ENCODE data around the gene ARPC5L.

The ARPC5L gene

GRCh38 chr9:124828489-124829333 lies 33.2 kb upstream of the ARPC5L start:
- TF ChIP-seq, protein P1, sequence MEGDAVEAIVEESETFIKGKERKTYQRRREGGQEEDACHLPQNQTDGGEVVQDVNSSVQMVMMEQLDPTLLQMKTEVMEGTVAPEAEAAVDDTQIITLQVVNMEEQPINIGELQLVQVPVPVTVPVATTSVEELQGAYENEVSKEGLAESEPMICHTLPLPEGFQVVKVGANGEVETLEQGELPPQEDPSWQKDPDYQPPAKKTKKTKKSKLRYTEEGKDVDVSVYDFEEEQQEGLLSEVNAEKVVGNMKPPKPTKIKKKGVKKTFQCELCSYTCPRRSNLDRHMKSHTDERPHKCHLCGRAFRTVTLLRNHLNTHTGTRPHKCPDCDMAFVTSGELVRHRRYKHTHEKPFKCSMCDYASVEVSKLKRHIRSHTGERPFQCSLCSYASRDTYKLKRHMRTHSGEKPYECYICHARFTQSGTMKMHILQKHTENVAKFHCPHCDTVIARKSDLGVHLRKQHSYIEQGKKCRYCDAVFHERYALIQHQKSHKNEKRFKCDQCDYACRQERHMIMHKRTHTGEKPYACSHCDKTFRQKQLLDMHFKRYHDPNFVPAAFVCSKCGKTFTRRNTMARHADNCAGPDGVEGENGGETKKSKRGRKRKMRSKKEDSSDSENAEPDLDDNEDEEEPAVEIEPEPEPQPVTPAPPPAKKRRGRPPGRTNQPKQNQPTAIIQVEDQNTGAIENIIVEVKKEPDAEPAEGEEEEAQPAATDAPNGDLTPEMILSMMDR (IDR thresholded peaks at IDR 0.05): no peak
- H3K4me3 ChIP-seq (ENCODE audit: low read depth, low read length): no peak overlapping the region
- no peaks in the 10 kb centered on the region for H3K4me1 ChIP-seq

DNA sequence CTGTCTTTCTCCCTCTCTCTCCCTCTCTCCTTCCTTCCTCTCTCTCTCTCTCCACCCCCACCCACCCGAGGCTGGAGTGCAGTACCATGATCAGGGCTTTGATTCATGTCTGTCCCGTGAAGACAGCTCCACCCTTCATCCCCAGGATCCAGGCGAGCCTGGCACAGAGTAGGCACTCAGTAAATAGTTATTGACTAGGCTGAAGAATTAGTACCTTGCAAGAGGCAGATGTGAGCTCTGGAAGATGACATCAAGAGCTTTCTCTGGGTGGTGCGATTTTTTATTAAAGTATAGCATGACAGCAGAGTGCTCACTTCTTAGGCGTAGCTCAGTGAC lies 32.6 kb upstream of the ARPC5L start:
- TF ChIP-seq, protein P1 (IDR thresholded peaks at IDR 0.05): no peak
- H3K4me2 ChIP-seq (ENCODE audit: low read length): no peak overlapping the region

More at GRCh38 chr9:124828489-124829333, 33.2 kb upstream of the ARPC5L start:
- Histone ChIP-seq H3K4me2 (ENCODE audit: low read length) (no peak overlapping the region), H3K9ac (no peak overlapping the region), H3K27me3 (ENCODE audit: control insufficient read depth, insufficient read depth, low read length) (no peaks in the 10 kb centered on the region), H2AFZ (no peak overlapping the region), H3K9me3 (ENCODE audit: control insufficient read depth, low read length) (no peaks in the 10 kb centered on the region), H3K79me2 (no peaks in the 10 kb centered on the region), H3K36me3 (ENCODE audit: control insufficient read depth, insufficient read depth, low read length) (no peaks in the 10 kb centered on the region), H3K27ac (no peak overlapping the region)

DNA sequence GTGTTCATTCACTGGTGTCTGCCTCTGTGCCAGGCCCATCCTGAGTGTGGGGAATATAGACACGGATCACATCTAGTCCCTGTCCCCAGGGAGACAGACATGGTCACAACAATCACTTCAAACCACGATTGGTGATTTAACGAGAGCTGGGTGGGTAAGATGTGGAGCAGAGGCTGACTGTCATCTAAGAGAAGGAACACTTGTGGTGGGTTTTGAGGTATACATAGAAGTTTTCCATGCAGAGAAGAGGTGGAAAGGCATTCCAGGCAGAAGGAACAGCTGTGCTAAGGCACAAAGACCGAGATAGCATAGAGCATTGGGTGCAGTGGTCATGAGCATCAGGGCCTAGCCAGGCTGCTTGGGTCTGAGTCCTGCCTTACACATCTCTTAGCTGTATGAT lies 31.3 kb upstream of the ARPC5L start:
- no peaks in the 10 kb centered on the region for H3K9me3 ChIP-seq (ENCODE audit: control insufficient read depth, low read length)
- no peak overlapping the region for H3K9ac ChIP-seq
- H2AFZ ChIP-seq: no peak overlapping the region
- peaks cover 5% of the 10 kb centered on the region for H3K4me1 ChIP-seq
- no peaks in the 10 kb centered on the region for H3K79me2 ChIP-seq
- H3K4me3 ChIP-seq (ENCODE audit: low read depth, low read length): no peak overlapping the region
- TF ChIP-seq, protein P1 (IDR thresholded peaks at IDR 0.05): no peak
- H3K27me3 ChIP-seq (ENCODE audit: control insufficient read depth, insufficient read depth, low read length): no peaks in the 10 kb centered on the region
- H3K27ac ChIP-seq: no peak overlapping the region
- no peak overlapping the region for H3K4me2 ChIP-seq (ENCODE audit: low read length)
- no peaks in the 10 kb centered on the region for H3K36me3 ChIP-seq (ENCODE audit: control insufficient read depth, insufficient read depth, low read length)

More for the DNA sequence above, 32.6 kb upstream of the ARPC5L start:
- Histone ChIP-seq H3K4me3 (ENCODE audit: low read depth, low read length) (no peak overlapping the region), H3K79me2 (no peaks in the 10 kb centered on the region), H3K9ac (no peak overlapping the region), H3K27ac (no peak overlapping the region), H3K9me3 (ENCODE audit: control insufficient read depth, low read length) (no peaks in the 10 kb centered on the region), H3K4me1 (no peaks in the 10 kb centered on the region), H2AFZ (no peak overlapping the region), H3K36me3 (ENCODE audit: control insufficient read depth, insufficient read depth, low read length) (no peaks in the 10 kb centered on the region), H3K27me3 (ENCODE audit: control insufficient read depth, insufficient read depth, low read length) (no peaks in the 10 kb centered on the region)

- Histone ChIP-seq H3K4me1 (peaks cover 5% of the 10 kb centered on the region), H3K79me2 (no peaks in the 10 kb centered on the region), H3K9me3 (ENCODE audit: control insufficient read depth, low read length) (no peaks in the 10 kb centered on the region), H3K4me2 (ENCODE audit: low read length) (no peak overlapping the region), H3K36me3 (ENCODE audit: control insufficient read depth, insufficient read depth, low read length) (no peaks in the 10 kb centered on the region), H3K27ac (peak overlapping the region; percentile 36), H3K4me3 (ENCODE audit: low read depth, low read length) (no peak overlapping the region), H3K27me3 (ENCODE audit: control insufficient read depth, insufficient read depth, low read length) (no peaks in the 10 kb centered on the region), H2AFZ (no peak overlapping the region), H3K9ac (no peak overlapping the region)
- TF ChIP-seq, protein P1 (IDR thresholded peaks at IDR 0.05): no peak
Observed at GRCh38 chr9:124831642-124832364, 30.1 kb upstream of the ARPC5L start.

All from parathyroid adenoma (tissue), 2 donors.